Head of caudate nucleus (tissue), 42 donors: ENCODE data around the gene TAF8.

ENCODE experiments used
- DNase-seq, 42 donors: peaks; one replicate each; pipeline versions ENCODE4 v3.0.0 to v3.0.0-alpha.2; 2020 to 2021; ENCODE audit warnings: mixed read lengths in 7 of 42
- intact Hi-C: fragments of 100-400 bp; cut with DNase I; formaldehyde crosslinking; loops from one replicate; pipeline ENCODE4 v1.15.0; 2022

The TAF8 gene

GRCh38 chr6:42108071-42108470 is 57.7 kb downstream of the TAF8 start:
- intact Hi-C loops = no loop called here
- no peak for DNase-seq

- intact Hi-C loops = no loop called here
Observed at GRCh38 chr6:42110683-42111082, 60.4 kb downstream of the TAF8 start.

GRCh38 chr6:42112351-42112750 is 62.0 kb downstream of the TAF8 start:
- DNase-seq = no peak
- intact Hi-C loops = no loop called here

More at GRCh38 chr6:42110683-42111082, 60.4 kb downstream of the TAF8 start:
- no peak for DNase-seq

GRCh38 chr6:42113936-42114636 is 63.8 kb downstream of the TAF8 start:
- intact Hi-C loops = no loop called here
- no peak for DNase-seq

- intact Hi-C loops = no loop called here
- no peak for DNase-seq
Observed at GRCh38 chr6:42117843-42118161, 67.5 kb downstream of the TAF8 start.

GRCh38 chr6:42118162-42119001 is 68.1 kb downstream of the TAF8 start:
- DNase-seq = peak in 11 of 42 donors; percentile 10 to 45 (median 24)

GRCh38 chr6:42120895-42121865 is 70.9 kb downstream of the TAF8 start:
- no peak for DNase-seq
- intact Hi-C loops = no loop called here

More at GRCh38 chr6:42118162-42119001, 68.1 kb downstream of the TAF8 start:
- intact Hi-C loops = no loop called here

- no peak for DNase-seq
- intact Hi-C loops = no loop called here
Observed at GRCh38 chr6:42123379-42124103, 73.2 kb downstream of the TAF8 start.

GRCh38 chr6:42124223-42124836 is 74.0 kb downstream of the TAF8 start:
- no peak for DNase-seq
- intact Hi-C loops = no loop called here

GRCh38 chr6:42125231-42125630 is 74.9 kb downstream of the TAF8 start:
- DNase-seq = no peak
- intact Hi-C loops = no loop called here

- no peak for DNase-seq
- intact Hi-C loops = no loop called here
Observed at GRCh38 chr6:42125663-42126062, 75.3 kb downstream of the TAF8 start.

- no peak for DNase-seq
- intact Hi-C loops = no loop called here
Observed at GRCh38 chr6:42128460-42129359, 78.4 kb downstream of the TAF8 start.

GRCh38 chr6:42129360-42129676 is 79.0 kb downstream of the TAF8 start:
- no peak for DNase-seq

GRCh38 chr6:42131531-42131930 is 81.2 kb downstream of the TAF8 start:
- no peak for DNase-seq
- intact Hi-C loops = no loop called here

More at GRCh38 chr6:42129360-42129676, 79.0 kb downstream of the TAF8 start:
- intact Hi-C loops = no loop called here

GRCh38 chr6:42133926-42134325 is 83.6 kb downstream of the TAF8 start:
- intact Hi-C loops = no loop called here

GRCh38 chr6:42135161-42135560 is 84.8 kb downstream of the TAF8 start:
- DNase-seq = no peak
- intact Hi-C loops = no loop called here

More at GRCh38 chr6:42133926-42134325, 83.6 kb downstream of the TAF8 start:
- DNase-seq = no peak

- intact Hi-C loops = no loop called here
- DNase-seq = no peak
Observed at GRCh38 chr6:42135722-42136121, 85.4 kb downstream of the TAF8 start.
